Measurements from ENCODE around the gene RAB38. TPM values are rescaled to one million over a fixed set of nuclear protein-coding genes. Genes with fewer than 3 reads are reported as not detected.

Gene RAB38
- polyA plus RNA-seq (ENCODE audit: insufficient read depth in 1 of 5, insufficient read length in 5 of 5, low replicate concordance in 1 of 5) = 10 to 100 TPM; 15.1 to 24.0 (median 21.9) TPM
- long read RNA-seq, donor 1, transcript RAB38-201 (3 exons, 1,465 nt) = major isoform, 10 of 21 reads
- long read RNA-seq, donor 1, partial matches to known transcripts = 11 of 21 reads
- long read RNA-seq, donor 1, other reads (novel, unspliced or antisense) = 0 of 21 reads
- long read RNA-seq, donor 2, transcript RAB38-201 (3 exons, 1,465 nt) = major isoform, 6 of 6 reads
- long read RNA-seq, donor 2, partial matches to known transcripts = 0 of 6 reads
- long read RNA-seq, donor 2, other reads (novel, unspliced or antisense) = 0 of 6 reads
- long read RNA-seq, donor 3, transcript RAB38-201 (3 exons, 1,465 nt) = major isoform, 7 of 7 reads
- long read RNA-seq, donor 3, partial matches to known transcripts = 0 of 7 reads
- long read RNA-seq, donor 3, other reads (novel, unspliced or antisense) = 0 of 7 reads
- long read RNA-seq, donor 4, transcript RAB38-201 (3 exons, 1,465 nt) = major isoform, 13 of 13 reads
- long read RNA-seq, donor 4, partial matches to known transcripts = 0 of 13 reads
- long read RNA-seq, donor 4, other reads (novel, unspliced or antisense) = 0 of 13 reads
- long read RNA-seq, donor 5, transcript RAB38-201 (3 exons, 1,465 nt) = major isoform, 13 of 14 reads
- long read RNA-seq, donor 5, partial matches to known transcripts = 0 of 14 reads
- long read RNA-seq, donor 5, other reads (novel, unspliced or antisense) = 0 of 14 reads
- long read RNA-seq, donor 6, transcript RAB38-201 (3 exons, 1,465 nt) = major isoform, 21 of 21 reads
- long read RNA-seq, donor 6, partial matches to known transcripts = 0 of 21 reads
- long read RNA-seq, donor 6, other reads (novel, unspliced or antisense) = 0 of 21 reads
- long read RNA-seq, donor 7, transcript RAB38-201 (3 exons, 1,465 nt) = major isoform, 6 of 6 reads
- long read RNA-seq, donor 7, partial matches to known transcripts = 0 of 6 reads
- long read RNA-seq, donor 7, other reads (novel, unspliced or antisense) = 0 of 6 reads
- long read RNA-seq, donor 8, partial matches to known transcripts = 0 of 4 reads
- long read RNA-seq, donor 8, other reads (novel, unspliced or antisense) = 0 of 4 reads

DNA sequence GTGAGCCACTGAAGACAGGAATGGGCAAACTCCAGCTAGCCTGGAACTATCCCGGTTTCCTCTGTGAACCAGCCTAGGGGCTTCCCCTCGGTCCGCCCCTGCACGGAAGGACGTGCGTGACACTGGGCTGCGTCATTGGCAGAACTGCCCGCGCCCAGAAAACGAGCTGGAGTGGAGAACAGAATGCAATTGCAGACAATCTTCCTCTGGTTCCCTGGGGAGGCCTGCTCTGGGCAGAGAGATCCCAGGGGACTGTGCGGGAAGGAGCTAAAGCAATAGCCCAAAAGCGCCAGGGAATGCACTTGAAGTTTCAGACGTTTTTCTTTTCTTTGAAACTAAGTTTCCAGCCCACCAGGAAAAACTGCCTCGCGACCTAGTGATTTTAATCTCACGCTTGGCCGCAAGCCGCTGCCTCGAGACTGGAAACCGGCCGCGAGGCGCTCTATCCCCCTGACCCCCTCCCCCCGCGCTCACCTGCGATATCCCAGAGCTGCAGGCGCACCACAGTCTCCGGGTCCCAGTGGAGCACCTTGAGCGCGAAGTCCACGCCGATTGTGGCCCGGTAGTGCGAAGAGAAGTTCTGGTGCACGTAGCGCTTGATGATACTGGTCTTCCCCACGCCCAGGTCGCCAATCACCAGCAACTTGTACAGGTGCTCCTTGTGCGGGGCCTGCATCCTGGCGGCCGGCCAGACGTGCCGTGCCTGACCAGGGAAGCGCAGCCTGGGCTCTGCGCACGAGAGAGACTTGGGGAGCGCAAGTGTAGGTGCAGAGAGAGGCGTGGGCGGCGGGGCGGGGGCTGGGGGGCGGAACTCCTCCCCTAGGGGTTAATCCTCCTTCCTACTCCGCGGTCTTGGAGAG, at the start of gene RAB38:
Gene RAB38 (minus strand): TSS at position 735 of the 860 bp plus-strand sequence. CDS start 59 bp downstream, at position 676.
- peak; percentile 72 to 76 for DNase-seq

DNA sequence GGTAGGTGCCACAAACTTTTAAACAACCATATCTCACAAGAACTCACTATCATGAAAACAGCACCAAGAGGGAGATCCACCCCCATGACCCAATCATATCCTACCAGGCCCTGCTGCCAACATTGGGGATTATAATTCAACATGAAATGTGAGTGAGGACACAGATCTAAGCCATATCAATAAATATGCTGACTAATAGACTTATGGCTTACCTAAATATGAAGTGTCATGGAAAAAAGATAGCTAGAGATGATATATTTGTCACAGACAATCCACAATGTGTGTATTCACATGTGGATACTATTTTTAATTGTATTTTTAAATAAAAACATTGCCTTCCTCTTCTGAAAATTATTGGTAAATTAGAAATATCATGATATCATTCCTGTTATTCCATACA, 38.2 kb upstream of the RAB38 start:
- DNase-seq = no peak

GRCh38 chr11:88212300-88212699, 37.1 kb upstream of the RAB38 start:
- DNase-seq = no peak

DNA sequence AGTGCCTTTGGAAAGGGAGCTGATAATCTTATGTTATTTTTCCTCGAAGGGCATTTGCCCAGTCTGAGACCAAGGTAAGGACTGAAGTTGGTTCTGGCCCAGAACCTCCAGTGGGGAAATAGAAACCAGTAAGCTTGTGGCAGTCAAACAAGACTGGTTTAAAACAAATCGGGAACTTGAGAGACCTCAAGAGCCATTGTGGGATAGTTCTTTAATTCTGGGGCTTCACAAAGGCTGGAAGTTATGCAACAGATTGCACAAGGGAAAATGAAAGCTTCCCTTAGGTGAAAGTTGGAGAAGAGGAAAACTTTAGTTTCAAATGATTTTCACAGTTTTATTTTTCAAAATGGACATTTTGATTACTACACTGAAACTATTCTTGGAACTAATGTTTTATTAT, 33.5 kb upstream of the RAB38 start:
- DNase-seq = peak in 1 of 2 donors; percentile 4

DNA sequence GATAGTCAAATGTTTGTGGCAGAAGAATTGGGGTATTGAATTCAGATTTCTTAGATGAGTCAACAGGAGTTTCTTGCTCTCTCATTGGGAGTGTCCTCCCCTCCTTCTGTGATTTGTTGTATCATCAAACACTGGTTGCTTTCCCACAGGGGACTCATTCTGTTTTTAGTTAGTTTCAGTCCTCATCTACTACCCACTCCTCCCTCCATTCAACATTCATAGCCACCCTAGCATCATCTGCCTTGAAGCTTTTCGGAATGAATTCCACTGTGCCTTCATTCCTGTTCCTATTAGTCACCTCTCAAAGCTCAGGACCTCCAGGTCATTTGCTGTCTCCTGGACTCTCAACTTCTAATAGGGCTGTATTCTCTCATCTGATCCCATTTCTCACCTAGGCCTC, 31.5 kb upstream of the RAB38 start:
- DNase-seq = no peak

GRCh38 chr11:88204353-88204752, 29.1 kb upstream of the RAB38 start:
- no peak for DNase-seq

- DNase-seq = no peak
Observed at GRCh38 chr11:88203604-88204003, 28.4 kb upstream of the RAB38 start.

GRCh38 chr11:88202498-88202897, 27.3 kb upstream of the RAB38 start:
- no peak for DNase-seq

- no peak for DNase-seq
Observed at GRCh38 chr11:88196393-88196792, 21.1 kb upstream of the RAB38 start.

DNA sequence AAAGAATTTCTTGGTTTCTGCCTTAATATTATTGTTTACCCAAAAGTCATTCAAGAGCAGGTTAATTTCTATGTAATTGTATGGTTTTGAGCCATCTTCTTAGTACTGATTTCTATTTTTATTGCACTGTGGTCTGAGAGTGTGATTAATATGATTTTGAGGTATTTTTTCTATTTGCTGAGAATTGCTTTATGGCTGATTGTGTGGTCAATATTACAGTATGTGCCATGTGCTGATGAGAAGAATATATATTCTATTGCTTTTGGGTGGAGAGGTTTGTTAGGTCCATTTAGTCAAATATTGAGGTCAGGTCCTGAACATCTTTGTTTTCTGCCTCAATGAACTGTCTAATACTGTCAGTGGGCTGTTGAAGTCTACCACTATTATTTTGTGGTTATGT, 20.7 kb upstream of the RAB38 start:
- DNase-seq = no peak

GRCh38 chr11:88194990-88195389, 19.7 kb upstream of the RAB38 start:
- no peak for DNase-seq

DNA sequence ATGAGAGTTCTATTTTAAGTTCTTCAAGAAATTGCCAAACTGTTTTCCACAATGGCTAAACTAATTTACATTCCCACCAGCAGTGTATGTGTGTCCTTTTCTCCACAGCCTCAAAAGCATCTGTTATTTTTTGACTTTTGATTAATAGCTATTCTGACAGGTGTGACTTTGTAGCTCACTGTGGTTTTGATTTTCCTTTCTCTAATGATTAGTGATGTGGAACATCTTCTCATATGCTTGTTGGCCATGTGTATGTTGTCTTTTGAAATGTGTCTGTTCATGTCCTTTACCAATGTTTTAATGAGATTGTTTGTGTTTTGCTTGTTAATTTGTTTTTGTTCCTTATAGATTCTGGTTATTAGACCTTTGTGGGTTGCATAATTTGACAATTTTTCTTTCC, 18.0 kb upstream of the RAB38 start:
- DNase-seq = no peak

DNA sequence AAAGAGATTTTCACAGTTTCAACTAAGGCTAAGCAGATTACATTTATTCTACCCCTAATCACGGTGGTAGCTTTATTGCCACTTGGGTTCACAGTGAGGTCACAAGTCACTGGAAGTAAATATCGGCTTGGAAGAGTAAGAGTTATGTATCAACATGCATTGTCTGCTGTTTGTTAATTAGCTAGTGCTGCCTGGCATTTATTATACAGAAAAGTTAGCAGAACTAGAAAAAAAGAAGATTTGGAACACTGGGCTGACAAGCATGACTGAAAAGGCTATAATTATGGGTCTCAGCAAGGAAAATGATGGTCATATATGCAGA, 13.7 kb upstream of the RAB38 start:
- no peak for DNase-seq

DNA sequence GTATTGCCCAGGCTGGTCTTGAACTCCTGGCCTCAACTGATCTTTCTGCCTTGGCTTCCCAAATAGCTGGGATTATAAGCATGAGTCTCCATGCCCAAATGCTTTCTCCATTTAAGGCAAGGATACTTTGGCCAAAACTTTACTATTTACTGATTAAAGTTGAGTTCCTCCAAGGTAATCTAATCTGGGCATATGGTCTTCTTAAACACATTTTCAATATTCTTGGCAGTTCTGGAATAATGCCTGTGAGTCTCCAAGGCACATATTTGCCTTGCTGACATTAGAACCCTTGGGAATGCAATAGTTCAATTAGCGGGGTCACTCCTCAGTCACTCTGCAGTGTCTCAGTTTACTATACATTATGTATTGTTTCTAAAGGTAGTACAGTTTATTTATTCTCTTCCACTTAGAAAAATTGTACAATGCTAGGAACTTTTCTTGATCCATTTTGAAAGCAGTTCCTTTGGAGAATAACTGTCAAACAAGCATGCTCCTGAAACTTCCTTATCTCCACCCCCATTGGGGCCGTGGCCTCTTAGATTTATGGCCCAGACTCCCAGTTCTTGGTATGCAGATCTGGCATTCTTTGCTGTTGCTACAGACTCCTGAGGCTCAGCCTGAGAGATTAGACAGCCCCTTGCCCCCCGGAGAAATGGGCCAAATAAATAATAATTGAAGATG, 13.1 kb upstream of the RAB38 start:
- DNase-seq = no peak

GRCh38 chr11:88183233-88183632, 8.0 kb upstream of the RAB38 start:
- DNase-seq = no peak

GRCh38 chr11:88181776-88182175, 6.5 kb upstream of the RAB38 start:
- DNase-seq = no peak

DNA sequence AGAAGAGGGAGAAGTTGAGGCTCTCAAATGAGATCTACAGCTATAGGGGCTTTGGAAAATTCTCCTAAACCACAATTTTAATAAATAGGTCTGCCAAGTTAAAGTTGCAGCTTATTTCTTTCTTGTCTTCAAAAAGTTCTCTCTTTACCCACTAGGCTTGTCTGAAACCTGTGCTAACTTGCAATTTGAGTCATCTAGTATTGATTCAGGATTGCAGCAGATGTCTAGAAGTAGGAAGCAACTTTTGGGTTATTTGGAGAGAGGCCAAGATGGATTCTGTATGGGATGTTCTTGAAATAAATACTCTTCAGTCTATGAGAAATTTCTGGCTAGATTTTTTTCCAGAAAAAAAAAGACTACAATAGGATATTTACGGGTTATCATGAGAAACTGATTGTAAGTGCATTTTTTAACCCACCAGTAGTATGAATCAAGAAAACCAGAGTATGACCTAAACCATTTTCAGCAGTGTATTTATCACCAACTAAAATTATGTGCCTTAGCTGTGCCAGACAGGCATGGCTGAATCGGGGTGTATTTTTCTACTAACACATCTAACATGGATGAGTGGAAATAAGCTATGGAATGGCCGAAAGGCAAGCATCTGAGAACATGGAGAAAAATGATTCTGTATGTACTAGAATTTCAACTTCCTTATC, 4.9 kb upstream of the RAB38 start:
- no peak for DNase-seq

- no peak for DNase-seq
Observed at GRCh38 chr11:88179141-88179540, 3.9 kb upstream of the RAB38 start.

DNA sequence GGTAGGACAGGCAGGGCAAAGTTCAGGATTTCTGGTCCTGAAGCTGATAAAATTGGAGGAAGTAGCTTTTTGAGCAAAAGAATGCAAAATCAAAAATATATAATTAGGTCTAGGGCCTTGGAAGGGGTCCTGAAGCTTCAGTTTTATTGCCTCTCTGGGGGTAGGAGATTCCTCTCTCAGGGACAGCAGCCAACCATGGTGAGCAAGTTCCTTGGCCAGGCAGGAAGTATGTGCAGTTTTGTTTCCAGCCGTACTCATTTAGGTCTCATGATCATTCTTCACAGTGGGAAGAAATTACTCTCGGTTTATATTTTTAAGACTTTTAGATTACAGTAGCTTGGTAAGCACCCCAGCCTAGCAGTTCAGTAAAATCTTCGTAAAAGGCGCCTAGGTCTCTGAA, 2.9 kb upstream of the RAB38 start:
- DNase-seq = no peak

GRCh38 chr11:88175569-88176075, 379 bp upstream of the RAB38 start:
- DNase-seq = no peak
